Activated CD8-positive, alpha-beta memory T cell treated with anti-CD3 and anti-CD28 coated beads for 48 hours (primary cell): ENCODE data around the gene PSMB5.
A peak's percentile ranks its signal among the peaks of the same experiment; 100 is the strongest.
"Not testable (repeated sequence)": the region's sequence is repeated elsewhere in the genome, so short reads cannot be mapped to it uniquely, and the experiment has no call there.

Experiments
- DNase-seq, 3 experiments: peaks; one replicate each; pipeline ENCODE4 v3.0.0-alpha.2; 2020; ENCODE audit warnings: low read depth in 2 of 3, low spot score in 2 of 3

Gene PSMB5

GRCh38 chr14:23020143-23021128, 14.3 kb downstream of the PSMB5 start:
- no peak for DNase-seq

- no peak for DNase-seq
Measured at GRCh38 chr14:23018107-23018506, 16.6 kb downstream of the PSMB5 start.

- DNase-seq, result no peak
Measured at GRCh38 chr14:23017091-23017490, 17.6 kb downstream of the PSMB5 start.

- DNase-seq, result no peak
Measured at GRCh38 chr14:23015618-23016017, 19.1 kb downstream of the PSMB5 start.

- DNase-seq, result not testable (repeated sequence)
Measured at GRCh38 chr14:23013749-23014054, 21.0 kb downstream of the PSMB5 start.

GRCh38 chr14:23013054-23013748, 21.5 kb downstream of the PSMB5 start:
- no peak for DNase-seq

GRCh38 chr14:23009939-23010726, 24.6 kb downstream of the PSMB5 start, which contains the start of gene C14orf93:
C14orf93 (minus strand) TSS chr14:23010143; CDS start chr14:22999023, 11,120 bp downstream.
- DNase-seq, result peak; percentile 47 to 62 (median 54)

GRCh38 chr14:23009483-23009938, 25.2 kb downstream of the PSMB5 start:
- DNase-seq, result no peak

GRCh38 chr14:23008831-23009230, 25.9 kb downstream of the PSMB5 start:
- DNase-seq, result no peak

GRCh38 chr14:23006544-23007419, 27.9 kb downstream of the PSMB5 start:
- DNase-seq, result peak; percentile 72 to 95 (median 87)

- no peak for DNase-seq
Measured at GRCh38 chr14:23006188-23006534, 28.5 kb downstream of the PSMB5 start.

GRCh38 chr14:23005451-23006187, 29.1 kb downstream of the PSMB5 start:
- no peak for DNase-seq

- DNase-seq, result not testable (repeated sequence)
Measured at GRCh38 chr14:23004274-23004673, 30.4 kb downstream of the PSMB5 start.

GRCh38 chr14:23002592-23002991, 32.1 kb downstream of the PSMB5 start:
- no peak for DNase-seq

GRCh38 chr14:23000860-23001259, 33.8 kb downstream of the PSMB5 start:
- DNase-seq, result no peak

- no peak for DNase-seq
Measured at GRCh38 chr14:22998329-22999012, 36.2 kb downstream of the PSMB5 start.

- no peak for DNase-seq
Measured at GRCh38 chr14:22997676-22998323, 36.9 kb downstream of the PSMB5 start.

GRCh38 chr14:22996768-22997654, 37.7 kb downstream of the PSMB5 start:
- DNase-seq, result no peak
